IMR-90 (cell line): ENCODE measurements around the gene KRT74.

Experiments used
- POLR2A ChIP-seq: IDR thresholded peaks from 2 replicates; pipeline ENCODE4 v1.6.1; 2012; ENCODE audit warnings: mild to moderate bottlenecking, low read depth, low read length
- TF ChIP-seq, protein P1 (sequence below): conservative IDR thresholded peaks from 2 replicates; pipeline ENCODE4 v1.5.1; 2012; ENCODE audit warnings: mild to moderate bottlenecking, low read depth, low read length, improper control_type of control experiment

- TF ChIP-seq, protein P1, sequence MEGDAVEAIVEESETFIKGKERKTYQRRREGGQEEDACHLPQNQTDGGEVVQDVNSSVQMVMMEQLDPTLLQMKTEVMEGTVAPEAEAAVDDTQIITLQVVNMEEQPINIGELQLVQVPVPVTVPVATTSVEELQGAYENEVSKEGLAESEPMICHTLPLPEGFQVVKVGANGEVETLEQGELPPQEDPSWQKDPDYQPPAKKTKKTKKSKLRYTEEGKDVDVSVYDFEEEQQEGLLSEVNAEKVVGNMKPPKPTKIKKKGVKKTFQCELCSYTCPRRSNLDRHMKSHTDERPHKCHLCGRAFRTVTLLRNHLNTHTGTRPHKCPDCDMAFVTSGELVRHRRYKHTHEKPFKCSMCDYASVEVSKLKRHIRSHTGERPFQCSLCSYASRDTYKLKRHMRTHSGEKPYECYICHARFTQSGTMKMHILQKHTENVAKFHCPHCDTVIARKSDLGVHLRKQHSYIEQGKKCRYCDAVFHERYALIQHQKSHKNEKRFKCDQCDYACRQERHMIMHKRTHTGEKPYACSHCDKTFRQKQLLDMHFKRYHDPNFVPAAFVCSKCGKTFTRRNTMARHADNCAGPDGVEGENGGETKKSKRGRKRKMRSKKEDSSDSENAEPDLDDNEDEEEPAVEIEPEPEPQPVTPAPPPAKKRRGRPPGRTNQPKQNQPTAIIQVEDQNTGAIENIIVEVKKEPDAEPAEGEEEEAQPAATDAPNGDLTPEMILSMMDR = no peak
- TF ChIP-seq POLR2A = no peak
These were observed 36.5 kb downstream of the KRT74 start for GRCh38 chr12:52537101-52537500.
